DMS153 treated with DMSO at 0.1 percent for 48 hours (cell line): Measurements from ENCODE around the gene PSORS1C1.
A peak's percentile ranks its signal among the peaks of the same experiment; 100 is the strongest.

ENCODE experiments used
- DNase-seq: peaks from one replicate; lab custom pipeline; 2025; ENCODE audit not compliant: unreplicated experiment; lab: John Stamatoyannopoulos, UW

PSORS1C1 gene

DNA sequence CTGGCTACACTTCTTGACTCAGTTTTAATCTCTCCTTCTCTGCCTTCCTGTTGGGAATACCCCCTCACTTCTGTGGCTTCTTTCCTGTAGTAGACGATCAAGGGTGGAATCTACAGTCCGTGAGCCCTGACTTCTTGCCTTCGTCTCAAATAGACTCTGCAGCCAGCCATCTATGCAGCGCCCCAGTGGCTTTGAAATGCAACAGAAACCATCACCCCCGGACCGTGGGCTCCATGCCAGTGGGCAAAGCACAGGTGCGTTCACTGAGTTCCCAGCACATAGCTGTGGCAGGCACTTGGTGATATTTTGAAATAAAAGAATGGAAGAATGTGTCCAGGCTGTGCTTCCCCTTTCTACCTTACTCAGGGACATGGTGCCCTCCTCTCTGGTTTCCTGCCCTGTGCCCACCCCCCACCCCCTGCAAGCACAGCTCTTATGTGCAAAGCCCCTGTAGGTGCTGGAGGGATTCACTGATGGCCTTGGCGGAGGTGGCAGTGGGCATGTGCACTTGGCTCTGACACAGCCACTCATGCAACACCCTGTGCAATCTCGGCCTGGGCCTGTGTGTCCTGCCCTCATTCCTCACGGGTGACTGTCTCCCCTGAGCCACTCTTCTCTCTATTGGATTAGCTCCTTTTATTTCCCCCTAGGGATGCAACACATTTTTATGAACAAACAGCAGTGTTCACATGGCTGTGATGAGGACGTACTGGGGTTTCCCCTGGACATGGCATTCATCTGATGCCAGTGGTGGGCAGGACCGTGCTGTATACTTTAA, 11.2 kb downstream of the PSORS1C1 start:
- no peak for DNase-seq

DNA sequence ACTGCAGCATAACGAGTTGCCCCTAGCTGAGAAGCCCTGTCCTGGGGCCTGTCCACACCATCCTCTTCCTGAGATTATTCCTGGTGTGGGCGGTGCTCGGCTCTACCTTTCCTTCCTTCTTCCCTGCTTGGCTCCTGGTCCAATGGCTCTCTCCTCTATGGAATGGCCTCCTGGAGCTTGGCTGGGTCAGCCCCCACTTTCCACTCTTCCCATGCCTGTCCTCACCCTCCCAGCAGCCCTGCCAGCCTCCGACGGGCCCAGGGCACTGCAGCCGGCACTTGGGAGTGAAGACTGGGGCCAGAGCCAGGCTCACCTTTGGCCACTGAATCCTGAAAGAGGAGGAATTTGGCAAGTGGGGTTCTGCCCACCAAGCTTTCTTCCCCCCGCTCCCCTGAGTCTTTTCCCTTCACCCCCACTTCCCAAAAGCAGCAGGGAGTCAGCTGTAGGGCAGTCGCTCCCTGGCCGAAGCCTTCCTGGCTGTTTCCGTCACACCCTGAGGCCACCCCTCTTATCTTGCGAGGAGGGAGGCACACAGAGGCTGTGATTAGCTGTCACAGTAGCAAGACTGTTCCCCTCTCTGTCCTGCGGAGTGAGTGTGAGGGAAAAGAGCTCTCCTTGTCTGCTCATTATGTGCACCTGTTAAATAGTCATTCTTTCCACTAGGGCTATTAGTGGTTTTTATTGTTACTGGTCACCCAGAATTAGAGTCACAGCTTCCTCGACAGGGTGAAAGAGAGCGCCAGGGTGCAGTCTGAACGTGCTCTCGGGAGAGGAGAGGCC, 12.0 kb downstream of the PSORS1C1 start:
- no peak for DNase-seq

DNA sequence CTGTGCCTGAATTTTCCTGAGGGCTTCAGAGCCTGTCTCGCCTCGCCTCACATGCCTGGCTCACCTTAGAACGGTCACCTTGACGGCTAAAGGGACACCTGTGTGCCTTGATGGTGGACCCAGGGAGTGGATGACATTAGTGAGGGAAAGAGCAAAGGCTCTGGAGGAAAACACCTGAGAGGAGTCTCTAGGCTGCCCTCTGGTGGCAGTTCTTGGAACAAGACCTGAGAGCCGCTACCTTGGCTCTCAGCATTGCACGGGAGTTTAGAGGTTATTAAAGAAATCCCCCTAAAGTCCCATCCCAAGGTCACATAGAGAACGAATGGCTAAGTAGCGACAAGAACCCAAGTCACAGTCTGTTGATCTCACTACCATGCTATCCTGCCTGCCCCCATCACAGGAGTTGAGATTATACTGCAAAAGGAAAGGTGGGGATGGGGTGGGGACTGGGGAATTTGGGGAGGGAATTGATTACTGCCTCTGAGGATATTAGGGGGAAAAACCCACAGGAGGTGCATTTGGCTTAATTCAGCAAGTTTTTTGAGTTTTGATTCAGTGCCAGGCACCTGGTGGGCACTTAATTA, 13.6 kb downstream of the PSORS1C1 start:
- peak; percentile 48 for DNase-seq

DNA sequence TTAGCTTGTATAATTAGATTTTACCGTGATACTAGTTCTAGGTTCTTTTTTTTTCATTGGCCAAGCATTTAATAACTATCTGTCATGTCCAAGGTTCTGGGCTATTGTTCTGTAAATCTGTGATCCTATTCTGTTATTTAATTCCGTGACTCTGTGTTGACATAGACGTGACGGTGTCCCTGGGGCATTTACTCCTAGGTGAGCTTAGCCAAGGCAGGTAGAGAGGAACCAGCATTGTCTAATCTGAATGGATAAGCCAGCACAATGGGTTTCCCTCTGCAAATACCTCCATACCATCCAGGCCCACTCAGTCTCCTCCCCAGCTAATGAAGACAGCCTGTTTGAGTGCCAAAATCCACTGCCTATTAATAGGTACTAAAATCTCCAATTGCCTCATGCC, 14.5 kb downstream of the PSORS1C1 start:
- no peak for DNase-seq

DNA sequence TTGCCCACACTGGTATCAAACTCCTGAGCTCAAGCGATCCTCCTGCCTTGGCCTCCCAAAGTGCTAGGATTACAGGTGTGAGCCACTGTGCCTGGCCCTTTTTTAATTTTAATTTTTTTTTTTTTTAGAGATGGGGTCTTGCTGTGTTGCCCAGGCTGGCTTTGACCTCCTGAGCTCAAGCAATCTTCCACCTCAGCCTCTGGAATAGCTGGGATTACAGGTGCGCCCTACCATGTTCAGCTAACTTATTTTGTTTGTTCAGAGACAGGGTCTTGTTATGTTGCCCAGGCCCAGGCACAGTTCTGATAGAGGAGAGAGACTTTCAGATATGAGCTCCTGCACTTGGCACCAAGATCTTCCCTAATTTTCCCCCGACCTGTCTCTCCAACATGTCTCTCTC, 16.2 kb downstream of the PSORS1C1 start:
- no peak for DNase-seq

DNA sequence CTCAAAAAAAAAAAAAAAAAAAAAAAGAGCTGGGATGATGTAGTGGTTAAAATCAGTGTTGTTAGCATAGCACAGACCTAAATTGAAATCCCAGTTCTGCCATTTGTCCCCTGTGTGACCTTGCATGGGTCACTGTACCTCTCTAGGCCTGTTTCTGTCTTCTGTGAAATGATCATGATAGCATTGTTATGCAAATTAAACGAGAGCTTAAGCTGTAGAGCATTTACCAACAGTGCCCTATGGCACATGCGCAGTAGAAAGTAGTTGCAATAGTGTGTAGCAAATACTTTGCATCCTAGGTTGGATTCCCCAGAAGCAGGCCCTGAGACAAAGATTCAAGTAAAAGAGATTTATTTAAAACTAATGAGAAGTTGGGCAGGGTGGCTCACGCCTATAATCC, 17.0 kb downstream of the PSORS1C1 start:
- no peak for DNase-seq

DNA sequence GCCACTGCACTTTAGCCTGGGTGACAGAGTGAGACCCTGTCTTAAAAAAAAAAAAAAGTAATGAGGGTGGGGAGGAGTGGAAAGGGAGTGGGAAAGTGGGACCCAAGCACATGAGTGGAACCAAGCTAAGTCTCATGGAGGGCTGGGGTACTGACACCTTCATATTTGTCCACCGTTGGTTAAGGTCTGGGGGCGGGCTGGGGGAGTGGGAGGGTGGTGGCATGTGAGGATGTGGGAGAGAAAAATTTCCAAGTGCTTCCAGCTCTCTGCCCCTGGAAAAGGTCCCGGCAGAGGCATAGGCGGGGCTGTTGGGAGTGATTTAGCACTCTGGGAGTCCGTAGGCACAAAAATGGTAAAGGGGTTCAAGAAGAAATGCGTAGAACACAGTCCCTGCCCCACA, 18.2 kb downstream of the PSORS1C1 start:
- DNase-seq, result no peak

DNA sequence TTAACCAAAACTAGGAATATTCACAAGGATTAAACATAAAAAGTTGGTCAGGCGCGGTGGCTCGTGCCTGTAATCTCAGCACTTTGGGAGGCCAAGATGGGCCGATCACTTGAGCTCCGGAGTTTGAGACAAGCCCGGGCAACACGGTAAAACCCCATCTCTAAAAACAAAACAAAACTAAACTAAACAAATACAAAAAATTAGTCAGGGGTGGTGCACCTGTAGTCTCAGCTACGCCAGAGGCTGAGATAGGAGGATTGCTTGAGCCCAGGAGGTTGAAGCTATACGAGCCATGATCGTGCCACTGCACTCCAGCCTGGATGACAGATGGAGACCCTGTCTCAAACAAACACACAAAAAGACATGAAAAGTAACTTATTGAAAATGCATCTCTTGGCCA, 21.1 kb downstream of the PSORS1C1 start:
- DNase-seq, result no peak

DNA sequence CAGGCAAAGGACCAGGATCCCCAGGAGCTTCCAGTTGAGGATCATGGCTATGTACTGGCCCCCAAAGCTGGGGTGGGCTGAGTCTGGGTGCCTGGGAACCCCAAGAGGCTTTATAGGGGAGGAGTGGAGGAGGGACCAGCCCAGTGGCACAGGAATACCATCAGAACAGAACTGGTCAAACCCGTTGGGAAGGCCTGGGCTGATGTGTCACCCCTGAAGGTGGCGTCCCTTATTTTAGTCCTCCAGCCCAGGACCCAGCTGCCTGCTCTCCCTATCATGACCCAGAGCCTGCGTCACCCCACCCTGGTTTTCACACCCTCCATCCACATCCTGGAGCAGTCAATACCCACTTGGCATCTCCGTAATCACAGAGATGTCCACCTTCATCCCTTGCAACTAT, 24.4 kb downstream of the PSORS1C1 start, which contains the start of gene PSORS1C2:
Gene PSORS1C2 (minus strand): TSS at position 85 of the 400 bp plus-strand sequence. CDS start 40 bp downstream, at position 45.
- no peak for DNase-seq

DNA sequence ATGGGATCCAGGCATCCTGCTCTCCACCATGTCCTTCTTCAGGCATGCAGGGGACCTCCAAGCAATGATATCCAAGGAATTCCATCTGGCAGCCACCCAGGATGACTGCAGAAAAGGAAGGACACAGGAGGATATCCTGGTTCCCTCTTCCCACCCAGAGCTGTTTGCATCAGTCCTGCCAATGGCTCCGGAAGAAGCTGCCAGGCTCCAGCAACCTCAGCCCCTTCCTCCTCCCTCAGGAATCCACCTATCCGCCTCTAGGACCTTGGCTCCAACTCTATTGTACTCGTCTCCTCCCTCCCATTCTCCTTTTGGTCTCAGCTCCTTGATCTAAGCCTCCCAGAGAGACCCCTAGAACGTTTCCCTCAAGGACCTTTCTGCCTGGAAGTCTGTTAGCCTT, 25.0 kb downstream of the PSORS1C1 start:
- DNase-seq, result no peak

DNA sequence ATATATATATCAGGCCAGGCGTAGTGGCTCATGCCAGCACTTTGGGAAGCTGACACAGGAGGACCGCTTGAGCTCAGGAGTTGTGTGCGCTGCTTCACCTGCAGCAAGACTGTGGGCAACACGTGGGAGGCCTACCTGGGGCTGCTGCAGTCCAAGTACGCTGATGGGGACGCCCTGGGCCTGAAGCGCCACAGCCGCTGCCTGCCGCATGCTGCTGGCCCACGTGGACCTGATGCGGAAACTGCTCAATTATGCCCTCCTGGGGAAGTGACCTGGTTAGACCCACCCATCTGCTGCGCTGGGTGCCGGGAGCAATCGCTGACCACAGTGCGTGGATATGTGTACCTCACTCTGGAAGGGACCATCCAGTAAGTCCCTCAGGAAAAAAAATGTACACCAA, 26.0 kb downstream of the PSORS1C1 start:
- DNase-seq, result no peak

DNA sequence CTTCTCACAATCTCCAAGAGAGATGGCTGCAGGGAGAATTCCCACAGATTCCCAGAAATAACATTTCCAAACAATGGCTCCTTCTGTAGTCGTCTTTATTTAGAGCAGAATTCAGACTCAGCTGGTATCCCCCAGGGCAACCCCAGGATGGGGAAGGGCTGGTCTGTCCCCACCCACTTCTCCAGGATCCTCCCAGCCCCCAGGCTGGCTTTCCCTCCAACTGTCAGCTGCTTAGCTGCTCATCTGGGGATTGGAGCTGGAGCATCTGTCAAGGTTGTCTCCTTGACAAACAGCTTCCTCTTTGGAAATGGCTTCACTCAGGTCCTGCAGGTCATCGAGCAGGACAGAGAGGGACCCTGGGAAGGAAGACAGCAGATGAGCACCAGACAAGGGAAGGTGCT, 27.8 kb downstream of the PSORS1C1 start:
- no peak for DNase-seq

DNA sequence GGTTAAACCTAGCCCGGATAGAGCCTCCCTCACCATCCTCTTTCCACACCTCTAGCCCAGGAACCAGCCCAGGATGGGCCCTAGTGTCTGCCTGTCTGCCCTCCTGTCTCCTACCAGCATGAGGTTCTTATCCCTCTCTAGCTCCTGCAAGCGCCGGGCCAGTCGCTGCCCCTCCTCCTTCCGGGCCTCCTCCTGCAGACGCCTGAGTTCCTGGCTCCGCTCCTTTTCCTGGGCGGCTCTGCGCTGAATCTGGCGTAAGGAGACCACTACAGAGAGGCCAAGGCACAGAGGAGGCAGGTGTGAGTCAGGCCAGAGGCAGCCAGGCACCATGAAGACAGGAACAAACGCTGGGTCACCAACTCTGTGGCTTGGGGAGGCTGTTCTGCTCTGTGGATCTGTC, 28.5 kb downstream of the PSORS1C1 start:
- DNase-seq, result no peak

DNA sequence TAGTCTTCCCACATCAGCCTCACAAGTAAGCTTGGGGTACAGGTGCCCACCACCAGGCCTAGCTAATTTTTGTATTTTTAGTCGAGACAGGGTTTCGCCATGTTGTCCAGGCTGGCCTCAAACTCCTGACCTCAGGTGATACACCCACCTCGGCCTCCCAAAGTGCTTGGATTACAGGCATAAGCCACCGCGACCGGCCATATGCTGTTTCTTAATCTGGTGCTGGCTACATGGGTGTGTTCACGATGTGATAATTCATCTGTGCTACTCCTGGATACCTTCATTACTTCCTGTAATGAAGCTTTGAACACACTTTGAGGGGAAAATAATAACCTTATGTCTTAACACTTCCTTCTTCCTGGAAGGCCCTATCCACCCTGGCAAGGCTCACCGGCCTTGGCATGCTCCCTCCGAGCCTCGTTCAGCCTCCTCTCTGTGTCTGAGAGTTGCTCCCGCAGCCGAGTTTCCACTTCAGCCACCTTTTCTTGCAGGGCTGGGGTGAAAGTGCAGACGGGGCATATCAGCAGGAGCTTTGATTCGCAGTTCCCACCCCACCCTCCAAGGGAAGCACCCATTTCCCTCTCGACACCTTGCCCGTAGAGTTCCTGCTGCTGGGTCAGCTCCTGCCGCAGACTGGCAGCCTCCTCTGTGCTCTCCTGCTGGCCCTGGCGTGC, 29.8 kb downstream of the PSORS1C1 start:
- DNase-seq, result no peak

DNA sequence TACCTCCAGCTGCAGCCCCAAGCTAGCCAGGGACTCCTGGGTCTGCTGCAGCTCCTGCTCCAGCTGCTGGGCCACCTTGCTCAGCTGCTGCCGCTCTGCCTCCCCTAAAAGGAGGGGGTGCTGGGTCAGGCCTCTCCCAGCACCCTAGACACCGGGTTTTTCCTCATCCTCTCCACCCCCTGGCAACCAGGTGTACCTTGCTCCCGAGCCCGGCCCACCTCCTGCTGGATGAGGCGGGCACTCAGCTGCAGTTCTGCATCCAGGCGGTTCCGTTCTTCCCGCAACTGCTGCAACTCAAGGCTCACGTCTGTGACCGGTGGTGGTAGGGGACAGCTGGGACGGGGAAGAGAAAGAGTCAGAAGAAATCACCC, 30.4 kb downstream of the PSORS1C1 start:
- DNase-seq, result no peak

DNA sequence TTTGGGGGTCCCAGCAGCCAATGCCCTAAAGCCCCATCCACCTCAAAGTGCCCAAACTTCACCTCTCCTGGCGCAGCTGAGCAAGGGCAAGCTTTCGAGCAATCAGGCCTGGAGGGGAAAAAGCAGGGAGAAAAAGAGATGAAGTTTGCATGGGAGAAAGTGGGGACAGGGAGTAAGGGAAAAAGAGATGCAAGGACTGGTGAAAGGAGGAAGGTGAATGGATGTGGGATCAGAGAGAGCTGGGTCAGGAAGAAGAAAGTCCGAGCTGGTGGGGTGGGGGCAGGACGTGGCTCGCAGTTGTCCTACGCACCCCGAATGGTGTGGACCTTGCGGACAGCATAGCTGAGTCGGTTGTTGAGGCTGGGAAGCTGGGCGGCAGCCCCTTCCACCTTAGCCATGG, 30.8 kb downstream of the PSORS1C1 start:
- DNase-seq, result no peak

DNA sequence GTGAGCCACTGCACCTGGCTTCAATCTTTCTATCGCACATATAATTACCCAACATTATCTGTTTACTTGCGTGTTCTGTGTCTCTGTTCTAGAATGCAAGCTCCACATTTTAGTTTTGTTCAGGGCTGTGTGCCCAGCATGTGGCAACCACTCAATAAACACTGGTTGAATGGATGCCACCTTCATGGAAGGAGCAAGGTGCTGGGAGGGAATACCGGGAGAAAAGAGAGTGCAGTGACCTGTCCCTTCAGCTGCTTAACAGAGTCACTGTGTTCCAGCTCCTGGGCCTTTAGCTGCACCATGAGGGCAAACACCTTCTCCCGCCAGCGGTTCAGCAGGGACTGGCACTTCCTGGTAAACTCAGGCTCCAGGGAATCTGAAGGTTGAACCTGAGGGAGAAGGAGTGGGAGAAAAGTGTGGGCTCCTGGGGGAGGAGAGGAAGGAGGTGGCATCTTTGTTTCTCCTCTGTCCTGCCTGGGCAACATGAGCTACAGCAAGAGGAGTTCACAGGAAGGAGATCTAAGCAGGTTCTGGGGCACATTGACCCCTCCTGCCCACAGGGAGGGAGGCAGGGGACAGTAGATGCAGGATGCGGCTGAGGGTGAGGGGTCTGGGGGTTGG, 35.3 kb downstream of the PSORS1C1 start:
- no peak for DNase-seq

DNA sequence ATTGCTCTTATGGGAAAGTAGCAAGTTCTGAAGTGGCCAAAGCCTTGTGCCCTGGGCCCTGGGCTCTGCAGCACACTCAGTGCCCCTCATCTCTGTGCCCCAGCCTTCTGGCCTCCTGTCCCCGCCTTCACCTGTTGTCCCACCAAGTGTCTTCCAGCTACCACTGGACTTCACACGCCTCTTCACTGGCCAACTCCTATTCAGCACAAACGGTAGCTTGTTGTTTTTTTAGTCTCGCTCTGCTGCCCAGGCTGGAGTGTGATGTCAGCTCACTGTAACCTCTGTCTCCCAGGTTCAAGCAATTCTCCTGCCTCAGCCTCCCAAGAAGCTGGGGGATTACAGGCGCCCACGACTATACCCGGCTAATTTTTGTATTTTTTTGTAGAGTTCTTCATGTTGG, 38.2 kb downstream of the PSORS1C1 start:
- DNase-seq, result no peak

DNA sequence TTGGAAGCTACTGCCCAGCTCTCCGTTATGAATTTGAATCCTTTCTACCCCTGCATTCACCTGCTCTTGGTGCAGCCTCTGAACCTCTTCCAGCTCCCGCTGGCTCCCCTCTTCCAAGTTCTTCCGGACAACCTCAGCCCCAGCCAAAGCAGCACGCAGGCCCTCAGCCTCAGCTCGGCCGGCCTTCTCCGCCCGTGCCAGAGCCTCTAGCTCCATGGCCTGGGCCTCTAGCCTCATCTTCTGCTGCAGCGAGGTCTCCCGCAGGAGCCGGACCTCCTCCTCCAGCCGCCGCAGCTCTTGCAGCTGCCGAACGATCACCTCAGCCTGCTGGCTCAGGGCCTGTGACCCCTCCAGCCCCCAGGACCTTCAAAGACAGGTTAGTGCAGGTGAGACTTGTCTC, 39.8 kb downstream of the PSORS1C1 start:
- DNase-seq, result no peak

DNA sequence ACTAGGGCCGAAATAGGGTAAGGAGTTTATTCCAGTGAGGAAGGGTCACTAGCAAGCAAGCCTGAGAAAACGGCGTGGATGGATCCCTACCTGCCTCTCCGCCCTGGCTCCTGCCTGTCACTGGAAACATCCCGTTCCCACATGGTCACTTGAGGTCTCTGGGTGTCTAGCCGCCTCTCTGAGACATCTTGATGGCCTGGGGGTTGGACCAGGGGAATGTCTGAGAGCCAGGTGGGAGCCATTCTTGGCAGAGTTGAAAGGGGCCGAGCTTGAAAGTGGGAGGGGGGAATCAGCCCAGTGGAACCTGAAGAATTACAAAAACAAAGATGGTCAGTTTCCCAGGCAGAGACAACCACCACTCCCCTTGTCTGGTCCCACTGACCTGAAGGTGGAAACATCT, 42.0 kb downstream of the PSORS1C1 start:
- DNase-seq, result no peak

DNA sequence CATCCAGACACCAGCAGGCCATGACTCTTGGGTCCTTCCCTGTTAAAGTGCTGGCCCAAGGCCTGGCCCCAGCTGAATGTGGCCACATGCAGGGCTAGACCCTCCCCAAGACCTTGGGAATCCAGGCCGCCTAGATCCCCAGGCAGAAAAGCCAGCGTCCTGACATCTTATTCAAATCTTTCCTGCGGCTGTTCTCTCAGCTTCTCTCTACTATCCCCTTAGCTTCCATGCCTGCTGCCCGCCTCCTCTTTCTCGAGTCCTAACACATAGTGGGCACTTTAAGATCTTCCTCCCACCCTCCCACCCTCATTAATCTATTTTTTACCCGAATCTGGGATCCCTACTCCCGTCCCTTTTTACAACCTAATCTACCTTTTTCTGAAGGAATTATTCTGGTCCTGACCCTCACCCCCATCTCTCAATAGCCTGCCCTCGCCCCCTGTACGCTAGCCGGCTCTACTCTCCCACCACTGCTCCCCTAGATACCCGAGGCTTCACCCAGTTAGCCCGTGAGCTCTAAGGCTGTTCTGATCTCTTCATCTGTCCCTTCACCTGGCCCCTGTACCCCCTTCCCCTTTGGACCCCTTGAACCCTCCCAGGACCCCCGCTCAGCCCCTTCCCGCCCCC, 43.0 kb downstream of the PSORS1C1 start, which contains the start of gene CCHCR1:
Gene CCHCR1 (minus strand): TSS at position 290 of the 627 bp plus-strand sequence. CDS start 202 bp downstream, at position 88.
- no peak for DNase-seq
